ENCODE results near the gene RYR3.
A peak's percentile ranks its signal among the peaks of the same experiment; 100 is the strongest.

Gene RYR3

GRCh38 chr15:33310481-33311311, at the start of gene RYR3:
RYR3 (plus strand) TSS chr15:33310967; CDS start chr15:33311046, 79 bp downstream.
- peak; percentile 4 for DNase-seq (ENCODE audit: low spot score)

- DNase-seq (ENCODE audit: low spot score) = no peak
These were observed 48.5 kb upstream of the RYR3 start for GRCh38 chr15:33262306-33262705.

GRCh38 chr15:33277689-33278088, 33.1 kb upstream of the RYR3 start:
- no peak for DNase-seq (ENCODE audit: low spot score)

- peak; percentile 74 for DNase-seq (ENCODE audit: low spot score)
These were observed 31.8 kb upstream of the RYR3 start for GRCh38 chr15:33278816-33279612.

GRCh38 chr15:33279613-33280205, 31.1 kb upstream of the RYR3 start:
- DNase-seq (ENCODE audit: low spot score) = peak; percentile 30

GRCh38 chr15:33282226-33283020, 28.3 kb upstream of the RYR3 start:
- no peak for DNase-seq (ENCODE audit: low spot score)

- DNase-seq (ENCODE audit: low spot score) = no peak
These were observed 27.2 kb upstream of the RYR3 start for GRCh38 chr15:33283576-33283975.

GRCh38 chr15:33284336-33284735, 26.4 kb upstream of the RYR3 start:
- no peak for DNase-seq (ENCODE audit: low spot score)

GRCh38 chr15:33292717-33293307, 18.0 kb upstream of the RYR3 start:
- DNase-seq (ENCODE audit: low spot score) = peak; percentile 49

GRCh38 chr15:33293713-33294334, 16.9 kb upstream of the RYR3 start:
- DNase-seq (ENCODE audit: low spot score) = no peak

- DNase-seq (ENCODE audit: low spot score) = no peak
These were observed 14.7 kb upstream of the RYR3 start for GRCh38 chr15:33296050-33296449.

- DNase-seq (ENCODE audit: low spot score) = no peak
These were observed 13.9 kb upstream of the RYR3 start for GRCh38 chr15:33296856-33297255.

GRCh38 chr15:33298631-33299030, 12.1 kb upstream of the RYR3 start:
- DNase-seq (ENCODE audit: low spot score) = no peak

GRCh38 chr15:33304924-33305323, 5.8 kb upstream of the RYR3 start:
- no peak for DNase-seq (ENCODE audit: low spot score)

GRCh38 chr15:33309602-33310276, 1.0 kb upstream of the RYR3 start:
- DNase-seq (ENCODE audit: low spot score) = peak; percentile 2

- DNase-seq (ENCODE audit: low spot score) = no peak
These were observed 675 bp downstream of the RYR3 start for GRCh38 chr15:33311312-33311971.

- DNase-seq (ENCODE audit: low spot score) = no peak
These were observed 2.7 kb downstream of the RYR3 start for GRCh38 chr15:33313491-33313890.

- DNase-seq (ENCODE audit: low spot score) = no peak
These were observed 3.3 kb downstream of the RYR3 start for GRCh38 chr15:33314069-33314468.

- no peak for DNase-seq (ENCODE audit: low spot score)
These were observed 4.3 kb downstream of the RYR3 start for GRCh38 chr15:33315044-33315443.

- DNase-seq (ENCODE audit: low spot score) = no peak
These were observed 7.1 kb downstream of the RYR3 start for GRCh38 chr15:33317896-33318295.
